OCI-LY7 (cell line): ENCODE results near the gene DHRSX. TPM values are rescaled to one million over a fixed set of nuclear protein-coding genes. Genes with fewer than 3 reads are reported as not detected.

ENCODE experiments used
- BruUV-seq: library from RNA; stranded (reverse); fragments of 400-500 nt; replicated peaks from 2 replicates; lab custom pipeline; 2021; lab: Mats Ljungman, UMichigan
- CTCF ChIA-PET: fragments of 300-600 bp; sonication (Branson Sonifier 250); formaldehyde crosslinking; loops from one replicate; lab custom pipeline; 2022; ENCODE audit warnings: antibody characterized with exemption; ENCODE audit not compliant: unreplicated experiment; lab: Charles Lee
- POLR2A ChIA-PET: fragments of 300-600 bp; sonication (Branson Sonifier 250); formaldehyde crosslinking; loops from one replicate; lab custom pipeline; 2022; ENCODE audit warnings: antibody characterized with exemption; lab: Charles Lee
- DNase-seq: peaks from one replicate; pipeline ENCODE4 v3.0.0-alpha.2; 2015; ENCODE audit warnings: low spot score
- H2AFZ ChIP-seq: fragments of 200-600 bp; sonication (generic), shearing (Covaris generic); 2 replicates; pipeline ENCODE4 v1.6.1; 2014; ENCODE audit warnings: mild to moderate bottlenecking, antibody characterized with exemption, low read length, moderate library complexity
- H3K27ac ChIP-seq: fragments of 200-600 bp; sonication (generic); 2 replicates; pipeline ENCODE4 v1.5.1; 2014; ENCODE audit warnings: mixed run types, low read depth, mild to moderate bottlenecking, moderate library complexity, low read length, inconsistent platforms; ENCODE audit not compliant: poor library complexity, severe bottlenecking
- H3K36me3 ChIP-seq: fragments of 200-600 bp; sonication (generic); 2 replicates; pipeline ENCODE4 v1.6.1; 2014; ENCODE audit warnings: mild to moderate bottlenecking, antibody characterized with exemption, low read length, moderate library complexity, mixed read lengths; ENCODE audit not compliant: insufficient read depth
- H3K4me1 ChIP-seq: fragments of 200-600 bp; sonication (generic); 2 replicates; pipeline ENCODE4 v1.5.1; 2014; ENCODE audit warnings: mild to moderate bottlenecking, low read length; ENCODE audit not compliant: insufficient read depth, poor library complexity, severe bottlenecking
- H3K4me2 ChIP-seq: fragments of 200-600 bp; sonication (generic); 2 replicates; pipeline ENCODE4 v1.6.1; 2014; ENCODE audit warnings: mild to moderate bottlenecking, low read length
- H3K4me3 ChIP-seq: fragments of 200-600 bp; sonication (generic); 2 replicates; pipeline ENCODE4 v1.5.1; 2014; ENCODE audit warnings: mild to moderate bottlenecking, low read depth, low read length; ENCODE audit not compliant: poor library complexity, severe bottlenecking
- H3K79me2 ChIP-seq: fragments of 200-600 bp; sonication (generic); 2 replicates; pipeline ENCODE4 v1.6.1; 2016; ENCODE audit warnings: low read depth, mild to moderate bottlenecking, low read length, moderate library complexity, mixed read lengths; ENCODE audit not compliant: insufficient read depth
- H3K9me2 ChIP-seq: fragments of 200-600 bp; sonication (generic); 2 replicates; pipeline ENCODE4 v1.6.1; 2016; ENCODE audit warnings: mild to moderate bottlenecking, low read length, mixed read lengths; ENCODE audit not compliant: insufficient read depth
- H3K9me3 ChIP-seq: fragments of 200-600 bp; sonication (generic); 2 replicates; pipeline ENCODE4 v1.6.1; 2014; ENCODE audit warnings: mild to moderate bottlenecking, mixed run types, low read length, mixed read lengths
- H4K20me1 ChIP-seq: fragments of 200-600 bp; sonication (generic); 2 replicates; pipeline ENCODE4 v1.6.1; 2014; ENCODE audit warnings: mild to moderate bottlenecking, antibody characterized with exemption, low read length, moderate library complexity, mixed read lengths; ENCODE audit not compliant: insufficient read depth
- intact Hi-C: fragments of 100-400 bp; cut with micrococcal nuclease; formaldehyde crosslinking; loops from one replicate; pipeline ENCODE4 v1.10.0; 2022; ENCODE audit not compliant: unreplicated experiment
- total RNA-seq, 2 experiments: library from RNA; depleted of rRNA in 1 of 2; stranded (reverse); fragments of >200 nt in 1 of 2; shearing (Covaris generic) in 1 of 2; gene quantifications; 2 replicates each; pipeline ENCODE4 v1.2.3, GENCODE V29; 2014 to 2022
- TF ChIP-seq, protein P1 (sequence below): fragments of 200-600 bp; sonication (generic); conservative IDR thresholded peaks from 2 replicates; pipeline ENCODE4 v1.5.1; 2014; ENCODE audit warnings: mild to moderate bottlenecking, antibody characterized with exemption, low read length, moderate library complexity, mixed read lengths

The DHRSX gene
- total RNA-seq, 2 experiments from 2014 or later: 25.2 to 30.9 TPM

GRCh38 chrX:2172359-2172758, 328.4 kb downstream of the DHRSX start:
- Histone ChIP-seq H3K4me1 (peaks cover 20% of the 10 kb centered on the region), H3K79me2 (no peaks in the 10 kb centered on the region), H3K4me2 (no peak overlapping the region), H3K9me2 (no peaks in the 10 kb centered on the region), H3K36me3 (no peaks in the 10 kb centered on the region), H3K9me3 (no peaks in the 10 kb centered on the region), H4K20me1 (no peaks in the 10 kb centered on the region), H3K4me3 (no peak overlapping the region), H3K27ac (no peak overlapping the region), H2AFZ (peak overlapping the region; percentile 21; the same call in 1 of the 2 replicates)
- ChIA-PET CTCF (no interaction called here), POLR2A (no interaction called here)
- BruUV-seq: no TSS peak
- TF ChIP-seq, protein P1, sequence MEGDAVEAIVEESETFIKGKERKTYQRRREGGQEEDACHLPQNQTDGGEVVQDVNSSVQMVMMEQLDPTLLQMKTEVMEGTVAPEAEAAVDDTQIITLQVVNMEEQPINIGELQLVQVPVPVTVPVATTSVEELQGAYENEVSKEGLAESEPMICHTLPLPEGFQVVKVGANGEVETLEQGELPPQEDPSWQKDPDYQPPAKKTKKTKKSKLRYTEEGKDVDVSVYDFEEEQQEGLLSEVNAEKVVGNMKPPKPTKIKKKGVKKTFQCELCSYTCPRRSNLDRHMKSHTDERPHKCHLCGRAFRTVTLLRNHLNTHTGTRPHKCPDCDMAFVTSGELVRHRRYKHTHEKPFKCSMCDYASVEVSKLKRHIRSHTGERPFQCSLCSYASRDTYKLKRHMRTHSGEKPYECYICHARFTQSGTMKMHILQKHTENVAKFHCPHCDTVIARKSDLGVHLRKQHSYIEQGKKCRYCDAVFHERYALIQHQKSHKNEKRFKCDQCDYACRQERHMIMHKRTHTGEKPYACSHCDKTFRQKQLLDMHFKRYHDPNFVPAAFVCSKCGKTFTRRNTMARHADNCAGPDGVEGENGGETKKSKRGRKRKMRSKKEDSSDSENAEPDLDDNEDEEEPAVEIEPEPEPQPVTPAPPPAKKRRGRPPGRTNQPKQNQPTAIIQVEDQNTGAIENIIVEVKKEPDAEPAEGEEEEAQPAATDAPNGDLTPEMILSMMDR: no peak
- intact Hi-C loops: loop anchor here (5.0 kb wide), 1 partner anchor 520 kb away; no protein-coding TSS in a partner anchor
- DNase-seq: no peak

Other genes with a start within 250 kb of the DHRSX start
- gene ZBED1, start within 50 bp of the DHRSX start, total RNA-seq (2014; rRNA removed; shearing (Covaris generic)): 51.1 and 58.7 TPM in 2 replicates
- 57.6 and 61.6 TPM in 2 replicates for gene ZBED1, start within 50 bp of the DHRSX start, total RNA-seq (2022)
- gene CD99, start 190.3 kb upstream of the DHRSX start, total RNA-seq (2014; rRNA removed; shearing (Covaris generic)): 80.7 and 92.3 TPM in 2 replicates
- 117 and 119 TPM in 2 replicates for gene CD99, start 190.3 kb upstream of the DHRSX start, total RNA-seq (2022)